H1 (cell line): ENCODE data around the gene C17orf114.

Source experiments
- EZH2 ChIP-seq: fragments of 200-600 bp; sonication (generic); IDR thresholded peaks from 2 replicates; pipeline ENCODE4 v1.7.1; 2012; ENCODE audit warnings: low read depth, mild to moderate bottlenecking, moderate library complexity, low read length, inconsistent platforms; ENCODE audit not compliant: severe bottlenecking
- HDAC2 ChIP-seq, 2 experiments: fragments of 300-600 bp in 1 of 2; sonication (generic) in 1 of 2; IDR thresholded peaks; 2 replicates each; pipeline ENCODE4 v1.6.1; 2011 to 2012; ENCODE audit warnings: low read depth in 2 of 2, low read length in 2 of 2, mild to moderate bottlenecking in 2 of 2, moderate library complexity in 2 of 2, borderline replicate concordance in 1 of 2, inconsistent platforms in 1 of 2
- JUN ChIP-seq: IDR thresholded peaks from 2 replicates; pipeline ENCODE4 v1.6.1; 2011; ENCODE audit warnings: low read depth, mild to moderate bottlenecking, improper control_type of control experiment, low read length
- POLR2A ChIP-seq, 2 experiments: IDR thresholded peaks; 1 replicate in 1 of 2; 2 replicates in 1 of 2; pipeline ENCODE4 v1.6.1; 2011; ENCODE audit warnings: low read depth in 2 of 2, low read length in 2 of 2, mild to moderate bottlenecking in 2 of 2; ENCODE audit errors: control extremely low read depth in 1 of 2
- TAF7 ChIP-seq: optimal IDR thresholded peaks from 2 replicates; pipeline ENCODE3; 2011; ENCODE audit warnings: low read depth, mild to moderate bottlenecking, inconsistent platforms, low read length, moderate library complexity, borderline replicate concordance
- TEAD4 ChIP-seq: IDR thresholded peaks from 2 replicates; pipeline ENCODE4 v1.6.1; 2012; ENCODE audit warnings: low read depth, low read length, inconsistent platforms, mixed read lengths
- TF ChIP-seq, protein P1 (sequence below), 3 experiments: IDR thresholded peaks; 1 replicate in 2 of 3; 2 replicates in 1 of 3; pipeline versions ENCODE4 v1.5.1 to v1.6.1; 2011; ENCODE audit warnings: low read length in 3 of 3, mild to moderate bottlenecking in 3 of 3, inconsistent platforms in 2 of 3, low read depth in 1 of 3, moderate library complexity in 1 of 3; ENCODE audit not compliant: insufficient read depth in 1 of 3; ENCODE audit errors: control extremely low read depth in 1 of 3

GRCh38 chr17:4836221-4836620 is 34.1 kb upstream of the C17orf114 start:
- TF ChIP-seq HDAC2 (IDR thresholded peaks at IDR 0.05; ENCODE audit: borderline replicate concordance in 1 of 2, low read depth in 2 of 2, low read length in 2 of 2) (no peak), POLR2A (IDR thresholded peaks at IDR 0.05; ENCODE audit: control extremely low read depth in 1 of 2, low read depth in 2 of 2, low read length in 2 of 2) (no peak), TEAD4 (no peak), JUN (no peak), TAF7 (no peak), EZH2 (no peak)
- TF ChIP-seq, protein P1, sequence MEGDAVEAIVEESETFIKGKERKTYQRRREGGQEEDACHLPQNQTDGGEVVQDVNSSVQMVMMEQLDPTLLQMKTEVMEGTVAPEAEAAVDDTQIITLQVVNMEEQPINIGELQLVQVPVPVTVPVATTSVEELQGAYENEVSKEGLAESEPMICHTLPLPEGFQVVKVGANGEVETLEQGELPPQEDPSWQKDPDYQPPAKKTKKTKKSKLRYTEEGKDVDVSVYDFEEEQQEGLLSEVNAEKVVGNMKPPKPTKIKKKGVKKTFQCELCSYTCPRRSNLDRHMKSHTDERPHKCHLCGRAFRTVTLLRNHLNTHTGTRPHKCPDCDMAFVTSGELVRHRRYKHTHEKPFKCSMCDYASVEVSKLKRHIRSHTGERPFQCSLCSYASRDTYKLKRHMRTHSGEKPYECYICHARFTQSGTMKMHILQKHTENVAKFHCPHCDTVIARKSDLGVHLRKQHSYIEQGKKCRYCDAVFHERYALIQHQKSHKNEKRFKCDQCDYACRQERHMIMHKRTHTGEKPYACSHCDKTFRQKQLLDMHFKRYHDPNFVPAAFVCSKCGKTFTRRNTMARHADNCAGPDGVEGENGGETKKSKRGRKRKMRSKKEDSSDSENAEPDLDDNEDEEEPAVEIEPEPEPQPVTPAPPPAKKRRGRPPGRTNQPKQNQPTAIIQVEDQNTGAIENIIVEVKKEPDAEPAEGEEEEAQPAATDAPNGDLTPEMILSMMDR (IDR thresholded peaks at IDR 0.05; ENCODE audit: control extremely low read depth in 1 of 3, insufficient read depth in 1 of 3, low read depth in 1 of 3, low read length in 3 of 3): no peak
